ENCODE results near the gene SPIRE1.

DNA sequence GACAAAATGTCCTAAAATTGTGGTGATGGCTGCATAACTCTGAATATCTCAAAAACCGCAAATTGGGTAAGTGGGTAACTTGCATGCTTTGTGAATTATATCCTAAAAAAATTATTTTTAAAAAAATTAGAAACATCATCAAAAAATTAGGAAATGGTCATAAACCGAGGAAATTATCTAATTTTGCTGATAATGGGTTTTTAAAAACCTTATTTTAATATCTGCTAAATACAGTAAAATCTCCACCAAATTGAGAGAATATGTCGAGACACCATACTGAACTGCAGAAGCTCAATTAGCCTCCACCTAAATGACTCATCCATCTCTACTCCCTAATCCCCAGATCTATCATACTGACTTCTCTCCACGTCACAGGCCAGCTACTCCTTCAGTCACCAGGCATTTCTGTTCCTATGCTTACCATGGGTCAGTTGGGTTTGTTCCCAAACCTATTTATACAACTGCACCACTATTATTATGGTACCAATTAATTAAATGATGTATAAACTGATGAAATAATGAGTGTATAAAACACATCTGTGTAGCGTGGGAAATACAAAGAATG, 36.1 kb downstream of the SPIRE1 start:
- TF ChIP-seq, protein P1, sequence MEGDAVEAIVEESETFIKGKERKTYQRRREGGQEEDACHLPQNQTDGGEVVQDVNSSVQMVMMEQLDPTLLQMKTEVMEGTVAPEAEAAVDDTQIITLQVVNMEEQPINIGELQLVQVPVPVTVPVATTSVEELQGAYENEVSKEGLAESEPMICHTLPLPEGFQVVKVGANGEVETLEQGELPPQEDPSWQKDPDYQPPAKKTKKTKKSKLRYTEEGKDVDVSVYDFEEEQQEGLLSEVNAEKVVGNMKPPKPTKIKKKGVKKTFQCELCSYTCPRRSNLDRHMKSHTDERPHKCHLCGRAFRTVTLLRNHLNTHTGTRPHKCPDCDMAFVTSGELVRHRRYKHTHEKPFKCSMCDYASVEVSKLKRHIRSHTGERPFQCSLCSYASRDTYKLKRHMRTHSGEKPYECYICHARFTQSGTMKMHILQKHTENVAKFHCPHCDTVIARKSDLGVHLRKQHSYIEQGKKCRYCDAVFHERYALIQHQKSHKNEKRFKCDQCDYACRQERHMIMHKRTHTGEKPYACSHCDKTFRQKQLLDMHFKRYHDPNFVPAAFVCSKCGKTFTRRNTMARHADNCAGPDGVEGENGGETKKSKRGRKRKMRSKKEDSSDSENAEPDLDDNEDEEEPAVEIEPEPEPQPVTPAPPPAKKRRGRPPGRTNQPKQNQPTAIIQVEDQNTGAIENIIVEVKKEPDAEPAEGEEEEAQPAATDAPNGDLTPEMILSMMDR (IDR thresholded peaks at IDR 0.05; ENCODE audit: low read depth, low read length, missing input control): no peak
- TF ChIP-seq RAD21 (IDR thresholded peaks at IDR 0.05) (no peak), FOXA1 (IDR thresholded peaks at IDR 0.05) (no peak), RXRA (IDR thresholded peaks at IDR 0.05) (no peak), GABPA (IDR thresholded peaks at IDR 0.05 in 1 of 2, conservative IDR thresholded peaks at IDR 0.05 in 1 of 2) (no peak), REST (IDR thresholded peaks at IDR 0.05) (no peak), TAF1 (conservative IDR thresholded peaks at IDR 0.05) (no peak), ZBTB33 (IDR thresholded peaks at IDR 0.05) (no peak), HNF4A (conservative IDR thresholded peaks at IDR 0.05) (no peak)
- TF ChIP-seq, protein P2, sequence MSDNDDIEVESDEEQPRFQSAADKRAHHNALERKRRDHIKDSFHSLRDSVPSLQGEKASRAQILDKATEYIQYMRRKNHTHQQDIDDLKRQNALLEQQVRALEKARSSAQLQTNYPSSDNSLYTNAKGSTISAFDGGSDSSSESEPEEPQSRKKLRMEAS (IDR thresholded peaks at IDR 0.05): no peak
